ENCODE data around the gene MYPN. TPM values are rescaled to one million over a fixed set of nuclear protein-coding genes. Genes with fewer than 3 reads are reported as not detected.

Gene MYPN
- total RNA-seq, 1 donor from 2014 or later = 124 TPM

DNA sequence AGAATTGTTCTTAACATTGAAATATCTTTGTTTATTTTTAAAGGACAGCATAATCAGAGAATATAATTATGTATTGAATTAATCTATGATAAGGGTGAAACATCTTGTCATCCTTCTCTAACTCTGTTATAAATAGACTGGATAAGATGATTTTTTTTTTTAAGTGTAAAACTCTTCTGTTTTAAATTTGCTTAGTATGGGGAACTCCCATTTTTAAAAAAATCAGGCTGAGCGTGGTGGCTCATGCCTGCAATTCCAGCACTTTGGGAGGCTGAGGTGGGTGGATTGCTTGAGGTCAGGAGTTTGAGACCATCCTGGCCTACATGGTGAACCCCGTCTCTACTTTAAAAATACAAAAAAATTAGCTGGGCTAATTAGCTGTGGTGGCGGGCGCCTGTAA lies 24.8 kb upstream of the MYPN start:
- TF ChIP-seq, protein P1, sequence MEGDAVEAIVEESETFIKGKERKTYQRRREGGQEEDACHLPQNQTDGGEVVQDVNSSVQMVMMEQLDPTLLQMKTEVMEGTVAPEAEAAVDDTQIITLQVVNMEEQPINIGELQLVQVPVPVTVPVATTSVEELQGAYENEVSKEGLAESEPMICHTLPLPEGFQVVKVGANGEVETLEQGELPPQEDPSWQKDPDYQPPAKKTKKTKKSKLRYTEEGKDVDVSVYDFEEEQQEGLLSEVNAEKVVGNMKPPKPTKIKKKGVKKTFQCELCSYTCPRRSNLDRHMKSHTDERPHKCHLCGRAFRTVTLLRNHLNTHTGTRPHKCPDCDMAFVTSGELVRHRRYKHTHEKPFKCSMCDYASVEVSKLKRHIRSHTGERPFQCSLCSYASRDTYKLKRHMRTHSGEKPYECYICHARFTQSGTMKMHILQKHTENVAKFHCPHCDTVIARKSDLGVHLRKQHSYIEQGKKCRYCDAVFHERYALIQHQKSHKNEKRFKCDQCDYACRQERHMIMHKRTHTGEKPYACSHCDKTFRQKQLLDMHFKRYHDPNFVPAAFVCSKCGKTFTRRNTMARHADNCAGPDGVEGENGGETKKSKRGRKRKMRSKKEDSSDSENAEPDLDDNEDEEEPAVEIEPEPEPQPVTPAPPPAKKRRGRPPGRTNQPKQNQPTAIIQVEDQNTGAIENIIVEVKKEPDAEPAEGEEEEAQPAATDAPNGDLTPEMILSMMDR (IDR thresholded peaks at IDR 0.05; ENCODE audit: borderline replicate concordance) = no peak
- Histone ChIP-seq H3K27me3 (ENCODE audit: low read depth) (peaks cover 4% of the 10 kb centered on the region), H3K4me1 (peaks cover 36% of the 10 kb centered on the region), H3K27ac (replicated peaks) (peak overlapping the region; percentile 24), H3K4me3 (no peak overlapping the region), H3K9me3 (replicated peaks) (no peaks in the 10 kb centered on the region), H3K36me3 (no peaks in the 10 kb centered on the region)
- intact Hi-C loops (cut with micrococcal nuclease) = loop anchor here (5.0 kb wide), 1 partner anchor 73 kb away; no protein-coding TSS in a partner anchor
- no peak for DNase-seq

DNA sequence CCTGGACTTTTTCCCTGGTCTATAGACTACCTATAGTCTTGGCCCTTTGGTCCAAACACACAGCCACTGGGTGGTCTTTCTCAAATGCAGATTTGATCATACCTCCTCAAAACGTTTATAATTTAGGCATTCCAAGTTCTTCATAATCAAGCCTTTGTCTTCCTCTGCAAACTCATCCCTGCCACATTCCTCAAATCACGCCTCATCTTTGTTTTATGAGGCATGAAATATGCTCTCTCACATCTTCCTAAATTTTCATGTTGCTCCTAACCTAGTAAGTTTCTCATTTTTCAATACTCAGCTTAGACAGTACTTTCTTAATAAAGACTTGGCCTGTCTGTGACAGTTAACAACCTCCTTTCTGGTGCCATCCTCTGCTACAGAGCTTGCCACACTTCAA lies 23.3 kb upstream of the MYPN start:
- Histone ChIP-seq H3K27ac (replicated peaks) (peak overlapping the region; percentile 82), H3K36me3 (no peaks in the 10 kb centered on the region), H3K4me3 (no peak overlapping the region), H3K9me3 (replicated peaks) (no peaks in the 10 kb centered on the region), H3K4me1 (peaks cover 36% of the 10 kb centered on the region), H3K27me3 (ENCODE audit: low read depth) (peaks cover 4% of the 10 kb centered on the region)
- DNase-seq = no peak
- intact Hi-C loops (cut with micrococcal nuclease) = no loop called here
- TF ChIP-seq, protein P1 (IDR thresholded peaks at IDR 0.05; ENCODE audit: borderline replicate concordance) = no peak

DNA sequence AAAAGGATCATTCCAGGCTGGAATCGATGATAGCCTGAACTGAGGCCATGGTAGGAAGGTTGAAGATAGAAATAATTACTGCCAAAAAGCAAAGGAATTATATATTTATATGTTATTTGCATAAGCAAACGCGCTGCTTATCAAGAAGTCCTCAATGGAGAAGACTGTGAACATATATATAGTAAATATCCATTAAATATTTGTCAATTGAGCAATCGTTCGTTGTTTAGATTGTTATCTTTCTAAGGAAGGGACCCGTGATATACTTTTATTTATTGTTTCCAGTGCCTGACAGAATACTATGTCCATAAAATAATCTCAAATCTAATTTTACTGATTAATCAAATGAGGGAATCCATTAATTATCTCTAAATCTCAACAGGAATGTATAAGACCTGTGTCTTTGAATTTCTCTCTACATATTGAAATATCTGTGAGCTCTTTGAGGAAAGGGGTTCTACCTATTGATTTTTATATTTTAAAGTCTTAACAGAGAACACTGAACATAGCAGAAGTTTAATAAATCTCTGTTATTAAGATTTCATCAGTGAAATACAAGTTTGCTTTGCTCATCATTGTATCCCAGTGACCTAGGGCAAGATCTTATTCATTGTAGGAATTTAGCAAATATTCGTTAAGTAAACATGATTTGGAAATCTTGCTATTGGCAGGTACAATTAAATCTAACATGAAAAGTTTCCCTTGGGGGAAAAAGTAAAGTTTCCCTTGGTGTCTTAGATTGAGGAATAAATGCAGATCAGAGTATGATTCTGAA lies 22.2 kb upstream of the MYPN start:
- TF ChIP-seq, protein P1 (IDR thresholded peaks at IDR 0.05; ENCODE audit: borderline replicate concordance) = no peak
- no peak for DNase-seq
- Histone ChIP-seq H3K27me3 (ENCODE audit: low read depth) (peaks cover 3% of the 10 kb centered on the region), H3K4me1 (peaks cover 36% of the 10 kb centered on the region), H3K27ac (replicated peaks) (peak overlapping the region; percentile 82), H3K4me3 (peak overlapping the region; percentile 58), H3K36me3 (no peaks in the 10 kb centered on the region), H3K9me3 (replicated peaks) (no peaks in the 10 kb centered on the region)
- intact Hi-C loops (cut with micrococcal nuclease) = no loop called here

DNA sequence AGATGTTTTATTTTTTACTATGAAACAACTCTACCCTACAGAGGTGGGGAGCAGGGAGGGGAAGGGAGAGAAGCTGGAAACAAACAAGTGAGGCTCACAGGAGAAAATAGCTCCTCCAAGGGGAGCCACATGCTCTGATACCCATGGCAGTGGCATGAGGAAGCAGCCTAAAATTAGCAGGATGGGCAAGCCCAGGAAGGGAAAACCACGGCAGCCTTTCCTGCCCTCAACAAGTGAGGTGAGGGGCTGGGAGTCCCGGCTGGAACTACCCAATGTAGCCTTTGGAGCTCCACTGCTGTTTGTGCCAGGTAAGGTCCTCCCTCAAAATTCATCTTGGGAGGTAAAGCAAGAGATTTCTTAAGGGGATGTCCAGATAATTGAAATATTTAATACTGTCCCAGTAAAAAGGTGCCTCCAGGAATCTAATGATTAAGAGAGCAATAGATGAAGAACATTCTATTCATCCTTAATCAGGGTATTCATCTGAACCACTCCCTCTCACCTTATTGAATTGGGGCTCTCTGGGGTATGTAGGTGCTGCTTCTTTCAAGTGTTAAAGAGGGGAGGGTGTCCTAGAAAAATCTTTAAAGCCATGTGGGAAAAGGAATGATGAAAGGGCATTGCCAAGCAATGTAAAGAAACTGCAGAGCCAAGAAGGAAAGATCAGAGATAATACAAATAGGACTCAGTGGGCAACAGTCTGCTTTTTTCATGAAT lies 21.4 kb upstream of the MYPN start:
- H3K4me1 ChIP-seq = peaks cover 36% of the 10 kb centered on the region
- H3K27me3 ChIP-seq (ENCODE audit: low read depth) = no peaks in the 10 kb centered on the region
- TF ChIP-seq, protein P1 (IDR thresholded peaks at IDR 0.05; ENCODE audit: borderline replicate concordance) = no peak
- peak overlapping the region; percentile 58 for H3K4me3 ChIP-seq
- no peaks in the 10 kb centered on the region for H3K9me3 ChIP-seq (replicated peaks)
- H3K27ac ChIP-seq (replicated peaks) = peak overlapping the region; percentile 82
- DNase-seq = peak; percentile 36
- no peaks in the 10 kb centered on the region for H3K36me3 ChIP-seq
- intact Hi-C loops (cut with micrococcal nuclease) = no loop called here

DNA sequence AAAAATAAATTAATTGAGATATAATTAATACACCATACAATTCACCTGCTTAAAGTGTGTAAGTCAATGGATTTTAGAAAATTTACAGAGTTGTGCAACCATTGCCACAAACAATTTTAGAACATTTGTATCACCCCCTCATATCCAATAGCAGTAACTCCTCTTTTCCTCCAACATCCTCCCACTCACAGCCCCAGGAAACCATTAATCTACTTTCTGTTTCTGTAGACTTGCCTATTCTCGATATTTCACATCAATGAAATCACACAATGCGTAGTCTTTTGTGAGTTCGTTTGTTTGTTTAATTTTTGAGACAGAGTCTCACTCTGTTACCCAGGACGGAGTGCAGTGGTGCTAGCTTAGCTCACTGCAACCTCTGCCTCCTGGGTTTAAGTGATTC lies 20.5 kb upstream of the MYPN start:
- Histone ChIP-seq H3K9me3 (replicated peaks) (no peaks in the 10 kb centered on the region), H3K4me1 (peaks cover 27% of the 10 kb centered on the region), H3K36me3 (no peaks in the 10 kb centered on the region), H3K27me3 (ENCODE audit: low read depth) (no peaks in the 10 kb centered on the region), H3K27ac (replicated peaks) (peak overlapping the region; percentile 82), H3K4me3 (peak overlapping the region; percentile 58)
- TF ChIP-seq, protein P1 (IDR thresholded peaks at IDR 0.05; ENCODE audit: borderline replicate concordance) = no peak
- no peak for DNase-seq
- intact Hi-C loops (cut with micrococcal nuclease) = no loop called here
